GM12891 (cell line): ENCODE data around the gene TAS2R39.

Experiments
- DNase-seq: peaks from one replicate; pipeline ENCODE4 v3.0.0; 2011; ENCODE audit warnings: low spot score; ENCODE audit not compliant: insufficient read length
- FAIRE-seq: peaks from 2 replicates; lab custom pipeline; 2011; peaks lifted over from hg19 to GRCh38; lab: Jason Lieb, UNC
- PAX5 ChIP-seq: IDR thresholded peaks from 2 replicates; pipeline ENCODE4 v1.6.1; 2011; ENCODE audit warnings: low read length, moderate library complexity, mild to moderate bottlenecking; ENCODE audit not compliant: insufficient read depth, severe bottlenecking
- POLR2A ChIP-seq: IDR thresholded peaks from 2 replicates; pipeline ENCODE4 v1.6.1; 2011; ENCODE audit warnings: low read depth, low read length, control low read depth
- POLR2AphosphoS5 ChIP-seq: IDR thresholded peaks from 2 replicates; pipeline ENCODE4 v1.6.1; 2011; ENCODE audit warnings: low read depth, low read length, control low read depth
- POU2F2 ChIP-seq: IDR thresholded peaks from 2 replicates; pipeline ENCODE4 v1.6.1; 2011; ENCODE audit warnings: low read depth, mild to moderate bottlenecking, control low read depth, low read length, moderate library complexity
- SPI1 ChIP-seq: IDR thresholded peaks from 2 replicates; pipeline ENCODE4 v1.6.1; 2011; ENCODE audit warnings: low read depth, low read length, control low read depth
- TAF1 ChIP-seq: IDR thresholded peaks from 2 replicates; pipeline ENCODE4 v1.6.1; 2011; ENCODE audit warnings: low read depth, low read length, control low read depth

Gene TAS2R39

GRCh38 chr7:143216151-143216550 is 32.9 kb downstream of the TAS2R39 start:
- FAIRE-seq (no peak), DNase-seq (no peak)
- no peak for TF ChIP-seq POU2F2
- no peak for TF ChIP-seq POLR2AphosphoS5
- no peak for TF ChIP-seq POLR2A
- TF ChIP-seq TAF1: no peak
- TF ChIP-seq PAX5: no peak
- TF ChIP-seq SPI1: no peak

GRCh38 chr7:143216686-143217085 is 33.5 kb downstream of the TAS2R39 start:
- FAIRE-seq: no peak
- TF ChIP-seq POLR2A (no peak), POU2F2 (no peak), TAF1 (no peak), SPI1 (no peak), POLR2AphosphoS5 (no peak), PAX5 (no peak)
- no peak for DNase-seq

- FAIRE-seq (no peak), DNase-seq (no peak)
- TF ChIP-seq PAX5 (no peak), POLR2AphosphoS5 (no peak), POU2F2 (no peak), TAF1 (no peak), POLR2A (no peak), SPI1 (no peak)
These were observed 34.6 kb downstream of the TAS2R39 start for GRCh38 chr7:143217806-143218205.

- no peak for FAIRE-seq
- no peak for TF ChIP-seq TAF1
- no peak for TF ChIP-seq POLR2A
- no peak for TF ChIP-seq SPI1
- TF ChIP-seq POLR2AphosphoS5: no peak
- no peak for TF ChIP-seq PAX5
- no peak for TF ChIP-seq POU2F2
- no peak for DNase-seq
These were observed 38.1 kb downstream of the TAS2R39 start for GRCh38 chr7:143221286-143221685.

- TF ChIP-seq TAF1 (no peak), POLR2AphosphoS5 (no peak), POLR2A (no peak), PAX5 (no peak), POU2F2 (no peak), SPI1 (no peak)
- no peak for DNase-seq
- no peak for FAIRE-seq
These were observed 38.5 kb downstream of the TAS2R39 start, which contains the start of gene TAS2R40 for GRCh38 chr7:143221737-143222136. TSS of gene TAS2R40 (plus strand) at chr7:143222037. CDS start at chr7:143222079, 42 bp downstream.

GRCh38 chr7:143222782-143223181 is 39.6 kb downstream of the TAS2R39 start:
- FAIRE-seq (no peak), DNase-seq (no peak)
- TF ChIP-seq POU2F2 (no peak), PAX5 (no peak), POLR2A (no peak), SPI1 (no peak), POLR2AphosphoS5 (no peak), TAF1 (no peak)

GRCh38 chr7:143223784-143224183 is 40.6 kb downstream of the TAS2R39 start:
- FAIRE-seq (no peak), DNase-seq (no peak)
- no peak for TF ChIP-seq POU2F2
- TF ChIP-seq POLR2A: no peak
- TF ChIP-seq PAX5: no peak
- no peak for TF ChIP-seq POLR2AphosphoS5
- TF ChIP-seq TAF1: no peak
- no peak for TF ChIP-seq SPI1

GRCh38 chr7:143225047-143225446 is 41.8 kb downstream of the TAS2R39 start:
- TF ChIP-seq TAF1 (no peak), SPI1 (no peak), POLR2A (no peak), POU2F2 (no peak), POLR2AphosphoS5 (no peak), PAX5 (no peak)
- no peak for DNase-seq
- FAIRE-seq: no peak

- no peak for TF ChIP-seq POLR2AphosphoS5
- no peak for TF ChIP-seq TAF1
- no peak for TF ChIP-seq POLR2A
- no peak for TF ChIP-seq PAX5
- no peak for TF ChIP-seq POU2F2
- TF ChIP-seq SPI1: no peak
- DNase-seq (no peak), FAIRE-seq (no peak)
These were observed 44.6 kb downstream of the TAS2R39 start for GRCh38 chr7:143227806-143228205.

- DNase-seq: no peak
- TF ChIP-seq POLR2AphosphoS5: no peak
- FAIRE-seq: no peak
These were observed 46.0 kb downstream of the TAS2R39 start for GRCh38 chr7:143229054-143229790.
